GM18861 (cell line): Measurements from ENCODE around the gene TALDO1.

Experiments
- ATAC-seq: cut with Tn5 transposase; IDR thresholded peaks from one replicate; pipeline ENCODE4 v1.9.1; 2021; ENCODE audit not compliant: unreplicated experiment

The TALDO1 gene

DNA sequence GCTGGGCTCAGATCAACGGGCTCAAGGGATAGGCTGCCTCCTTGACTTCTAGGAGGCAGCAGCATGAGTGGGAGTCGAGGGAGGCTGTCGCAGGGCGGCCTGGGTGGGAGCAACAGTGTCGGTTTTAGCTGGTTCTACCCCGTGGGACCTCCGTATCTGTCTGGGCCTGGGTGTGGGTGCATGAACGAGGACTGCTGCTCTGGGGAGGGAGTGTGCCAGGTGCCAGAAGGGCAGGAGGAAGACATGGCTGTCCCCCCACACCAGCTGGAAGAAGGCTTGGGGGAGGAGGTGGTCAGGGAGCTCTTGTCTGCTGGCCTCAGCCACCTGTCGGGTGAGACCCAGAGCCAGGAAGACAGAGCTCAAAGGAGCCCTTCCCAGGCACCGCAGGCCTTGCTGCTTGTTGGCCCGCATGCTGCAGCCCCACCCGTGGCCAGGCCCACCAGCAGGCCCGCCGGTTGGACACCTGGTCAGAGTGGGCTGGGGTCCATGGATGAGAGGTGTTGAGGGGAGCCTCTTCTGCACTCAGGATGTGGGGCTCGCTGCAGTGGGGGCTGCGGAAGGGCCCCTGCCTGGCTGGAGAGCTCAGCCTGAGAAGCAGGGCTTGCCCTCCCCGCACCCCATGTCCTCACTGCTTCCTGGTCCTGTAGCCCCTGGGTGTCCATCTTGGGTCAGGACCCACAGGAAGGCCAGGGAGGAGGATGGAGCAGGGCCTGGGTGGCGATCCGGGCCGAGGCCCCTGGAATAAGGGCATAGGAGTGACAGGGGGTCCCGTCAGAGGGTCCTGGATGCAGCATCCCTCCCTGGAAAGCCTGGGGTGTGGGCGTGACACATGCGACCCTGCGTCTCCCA lies 39.2 kb downstream of the TALDO1 start:
- no peak for ATAC-seq

DNA sequence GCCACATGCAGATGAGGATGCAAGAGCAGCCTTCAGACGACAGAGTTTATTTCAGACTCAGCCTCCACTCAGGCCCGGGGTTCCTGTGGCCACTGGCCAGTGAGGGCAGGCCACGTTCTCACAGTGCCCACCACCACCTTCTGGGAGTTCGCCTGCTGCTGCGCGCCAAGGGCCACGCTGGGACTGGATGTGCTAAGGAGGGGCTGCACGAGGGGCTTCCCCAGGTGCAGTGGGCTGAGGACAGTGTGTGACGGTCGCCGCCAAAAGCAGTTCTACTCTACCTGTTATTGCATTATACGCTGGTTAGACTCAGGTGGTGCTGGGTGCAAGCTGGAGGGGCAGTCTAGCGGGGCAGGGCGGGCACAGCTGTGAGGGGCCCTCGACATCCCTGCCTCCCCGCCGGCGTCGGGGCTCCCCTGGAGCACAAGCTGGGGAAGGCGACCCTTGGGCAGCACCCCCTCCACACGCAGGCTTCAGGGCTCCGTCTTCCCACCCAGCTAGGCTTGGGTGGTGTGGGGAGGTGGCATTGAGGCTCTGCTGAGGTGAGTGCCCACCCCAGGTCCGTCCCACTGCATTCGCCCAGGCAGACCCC lies 39.9 kb downstream of the TALDO1 start:
- ATAC-seq = no peak

DNA sequence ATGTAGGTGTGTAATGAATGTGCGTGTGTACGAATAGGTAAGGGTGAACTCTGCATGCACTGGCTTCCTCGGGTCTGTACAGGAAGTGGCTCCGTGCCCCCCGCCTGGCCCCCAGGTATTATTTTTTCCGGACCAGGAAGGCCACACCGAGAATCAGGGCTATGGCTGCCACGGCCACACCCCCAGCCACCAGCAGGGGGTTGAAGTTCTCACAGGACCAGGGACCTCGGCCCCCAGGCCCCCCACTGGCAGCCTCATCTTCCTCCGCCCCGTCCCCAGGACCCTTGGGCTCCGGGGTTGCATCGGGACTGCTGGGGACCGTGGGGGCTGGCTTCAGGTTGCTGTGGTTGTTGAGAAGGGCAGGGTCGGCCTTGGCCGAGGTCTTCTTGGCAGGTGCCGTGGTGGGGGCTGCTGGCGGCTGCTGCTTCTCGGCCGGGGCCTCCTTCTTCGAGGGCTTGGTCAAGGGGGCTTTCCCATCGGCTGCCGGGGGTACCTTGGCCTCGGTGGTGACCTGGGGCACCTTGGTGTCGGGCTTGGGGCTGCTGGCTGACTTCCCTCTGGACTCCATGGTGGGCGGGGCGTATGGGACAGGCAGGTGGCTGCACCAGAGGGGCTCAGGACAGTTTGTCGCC lies 40.9 kb downstream of the TALDO1 start:
- ATAC-seq = no peak

- ATAC-seq = no peak
Observed at GRCh38 chr11:788953-789940, 42.0 kb downstream of the TALDO1 start.

DNA sequence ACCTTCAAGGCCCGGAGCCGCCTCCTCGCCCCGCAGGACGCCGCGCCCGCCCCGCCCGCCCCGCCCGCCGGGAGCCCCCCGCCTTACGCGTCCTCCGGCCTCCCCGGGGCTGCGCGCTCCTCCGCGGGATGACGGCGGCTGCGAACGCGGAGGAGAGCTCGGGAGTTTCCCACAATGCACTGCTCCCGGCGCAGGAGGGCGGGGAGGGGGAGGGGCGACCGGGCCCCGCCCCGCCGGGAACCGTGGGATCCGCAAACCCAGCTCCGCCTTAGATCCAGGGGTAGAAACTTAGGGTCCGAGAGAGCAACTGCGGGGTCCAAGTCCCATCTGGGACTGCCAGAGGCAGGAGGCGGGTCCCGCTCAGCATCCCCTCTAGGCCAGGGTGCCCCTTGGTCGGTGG lies 42.7 kb downstream of the TALDO1 start, which contains the start of gene CEND1:
Gene CEND1, minus strand, starts transcription at position 148 of the 400 bp plus-strand sequence. CDS start 1,514 bp downstream, outside the sequence.
- ATAC-seq = no peak

DNA sequence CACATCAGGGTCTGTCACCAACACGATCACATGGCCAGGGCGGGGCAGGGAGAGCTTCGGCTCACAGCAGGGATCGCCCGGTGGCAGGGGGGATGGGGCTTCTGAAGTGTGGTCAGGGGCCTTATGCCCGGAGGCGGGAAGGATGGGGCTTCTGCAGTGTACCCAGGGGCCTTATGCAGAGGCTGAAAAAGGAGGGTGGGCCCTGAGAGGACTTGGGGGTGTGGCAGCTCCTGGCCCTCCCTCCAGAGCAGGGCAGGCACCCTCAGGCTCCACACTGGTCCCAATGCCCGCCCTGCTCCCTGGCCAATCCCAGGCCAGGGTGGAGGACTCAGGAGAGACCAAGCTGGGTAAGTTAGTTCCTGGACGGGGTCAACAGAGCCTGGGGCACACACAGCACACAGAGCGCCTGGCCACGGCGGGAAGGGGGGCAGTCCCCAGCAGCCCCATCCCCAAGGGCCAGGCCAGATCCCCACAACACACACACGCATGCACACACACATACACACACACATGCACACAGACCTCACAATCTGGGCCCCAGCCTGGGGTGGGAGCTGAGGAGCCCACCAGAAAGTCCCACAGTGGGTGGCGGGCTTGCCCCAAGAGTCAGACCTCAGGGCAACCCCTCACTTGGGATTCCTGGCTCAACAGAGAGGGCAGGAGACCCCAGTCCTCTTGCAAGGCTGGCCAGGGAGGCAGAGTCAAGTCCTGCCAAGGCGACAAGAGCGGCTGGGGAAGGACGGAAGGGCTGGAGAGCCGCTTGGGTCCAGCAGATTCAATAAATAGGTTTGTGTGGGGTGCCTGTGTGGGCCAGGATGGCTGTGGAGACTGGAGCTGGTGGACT lies 43.7 kb downstream of the TALDO1 start:
- no peak for ATAC-seq

DNA sequence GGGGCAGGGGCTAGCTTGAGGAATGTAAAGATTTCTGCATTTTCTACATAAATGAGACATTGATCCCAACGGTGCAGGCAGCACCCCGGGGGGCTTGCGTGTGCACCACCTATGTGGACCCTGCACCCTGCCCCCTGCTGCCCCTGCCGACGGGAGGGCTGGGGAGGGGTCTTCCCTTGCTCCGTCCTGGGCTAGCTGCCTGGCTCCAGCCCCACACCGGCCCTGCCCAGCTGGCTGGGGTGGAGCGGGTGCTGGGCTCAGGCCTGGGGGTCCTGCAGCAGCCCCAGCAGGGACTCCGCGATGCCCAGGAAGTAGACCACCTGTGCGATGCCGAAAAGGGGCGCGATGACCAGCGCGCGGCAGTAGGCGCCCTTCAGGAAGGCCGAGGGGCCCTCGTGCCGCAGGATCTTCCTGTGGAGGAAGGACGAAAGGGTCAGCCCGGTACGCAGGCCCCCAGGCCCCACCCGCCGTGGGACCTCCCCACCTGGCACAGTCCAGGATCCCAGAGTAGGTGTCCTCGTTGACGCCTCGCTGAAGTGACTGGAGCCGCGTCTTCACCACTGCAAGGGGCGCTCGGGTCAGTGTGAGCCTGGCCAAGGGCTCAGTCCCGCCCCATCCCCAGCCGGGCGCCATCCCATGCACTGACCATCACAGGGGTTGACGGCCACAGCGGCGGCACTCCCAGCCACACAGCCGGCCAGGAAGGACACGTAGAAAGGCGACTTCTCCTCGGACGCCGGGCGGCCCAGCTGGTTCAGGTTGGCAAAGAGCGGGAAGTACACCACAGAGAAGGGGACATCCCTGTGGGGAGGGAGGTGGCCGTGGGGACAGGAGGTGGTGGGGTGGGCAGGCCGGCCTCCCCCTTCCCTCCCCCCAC lies 44.6 kb downstream of the TALDO1 start:
- no peak for ATAC-seq

GRCh38 chr11:792535-792821 lies 45.2 kb downstream of the TALDO1 start:
- no peak for ATAC-seq

DNA sequence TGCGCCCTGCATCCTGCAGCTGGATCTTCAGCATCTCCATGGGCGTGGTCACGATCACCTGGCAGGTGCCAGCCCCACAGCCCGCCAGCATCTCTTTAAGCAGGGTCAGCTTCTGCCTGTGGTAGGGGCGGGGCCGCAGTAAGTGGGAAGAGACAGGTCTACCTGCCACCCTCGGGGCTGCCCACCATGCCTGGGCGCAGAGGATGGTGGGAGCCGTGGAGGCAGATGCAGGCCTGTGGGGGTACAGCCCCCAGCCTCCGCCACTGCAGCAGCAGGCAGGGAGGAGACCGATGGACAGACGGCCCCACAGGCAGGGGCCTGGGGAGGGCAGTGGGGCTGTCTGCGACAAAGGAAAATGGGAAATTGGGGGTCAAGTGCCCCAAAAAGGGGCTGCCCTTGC lies 45.6 kb downstream of the TALDO1 start:
- ATAC-seq = no peak

GRCh38 chr11:793556-793955 lies 46.3 kb downstream of the TALDO1 start:
- no peak for ATAC-seq

DNA sequence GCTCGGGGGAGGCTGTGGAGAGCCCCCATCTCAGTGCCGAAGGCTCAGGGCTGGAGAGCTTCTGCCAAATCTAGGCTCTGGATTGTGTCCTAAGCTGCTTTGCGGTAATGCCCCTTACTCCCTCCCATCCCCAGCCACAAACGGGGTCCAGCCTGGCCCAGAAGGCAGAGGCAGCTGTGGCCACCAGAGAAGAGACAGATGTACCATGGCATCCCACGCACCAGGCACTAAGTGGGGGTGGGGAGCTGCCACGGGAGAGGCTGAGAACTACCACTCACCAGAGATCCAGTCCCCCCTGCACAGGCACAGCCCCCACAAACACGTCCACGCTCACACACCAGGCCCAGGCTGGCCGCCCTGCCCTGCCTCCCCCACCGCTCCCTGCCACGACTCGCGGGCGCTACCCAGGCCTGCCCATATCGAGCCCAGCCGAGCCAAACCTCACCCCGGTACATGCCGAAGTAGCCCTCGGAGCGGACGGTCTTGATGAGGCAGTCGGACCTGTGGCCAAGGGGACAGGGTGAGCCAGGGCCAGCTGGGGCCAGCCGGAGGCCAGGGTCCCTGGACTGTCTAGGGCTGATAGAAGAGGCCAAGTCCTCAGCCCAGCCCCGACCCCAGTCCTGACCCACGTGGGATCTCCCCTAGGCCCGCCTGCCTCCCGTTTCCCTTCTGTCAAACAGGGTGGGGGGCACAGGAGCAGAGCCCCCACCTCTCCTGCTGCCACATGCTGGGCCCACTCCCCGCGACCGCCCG lies 46.9 kb downstream of the TALDO1 start:
- ATAC-seq = no peak

GRCh38 chr11:794766-795633 lies 47.7 kb downstream of the TALDO1 start:
- no peak for ATAC-seq

DNA sequence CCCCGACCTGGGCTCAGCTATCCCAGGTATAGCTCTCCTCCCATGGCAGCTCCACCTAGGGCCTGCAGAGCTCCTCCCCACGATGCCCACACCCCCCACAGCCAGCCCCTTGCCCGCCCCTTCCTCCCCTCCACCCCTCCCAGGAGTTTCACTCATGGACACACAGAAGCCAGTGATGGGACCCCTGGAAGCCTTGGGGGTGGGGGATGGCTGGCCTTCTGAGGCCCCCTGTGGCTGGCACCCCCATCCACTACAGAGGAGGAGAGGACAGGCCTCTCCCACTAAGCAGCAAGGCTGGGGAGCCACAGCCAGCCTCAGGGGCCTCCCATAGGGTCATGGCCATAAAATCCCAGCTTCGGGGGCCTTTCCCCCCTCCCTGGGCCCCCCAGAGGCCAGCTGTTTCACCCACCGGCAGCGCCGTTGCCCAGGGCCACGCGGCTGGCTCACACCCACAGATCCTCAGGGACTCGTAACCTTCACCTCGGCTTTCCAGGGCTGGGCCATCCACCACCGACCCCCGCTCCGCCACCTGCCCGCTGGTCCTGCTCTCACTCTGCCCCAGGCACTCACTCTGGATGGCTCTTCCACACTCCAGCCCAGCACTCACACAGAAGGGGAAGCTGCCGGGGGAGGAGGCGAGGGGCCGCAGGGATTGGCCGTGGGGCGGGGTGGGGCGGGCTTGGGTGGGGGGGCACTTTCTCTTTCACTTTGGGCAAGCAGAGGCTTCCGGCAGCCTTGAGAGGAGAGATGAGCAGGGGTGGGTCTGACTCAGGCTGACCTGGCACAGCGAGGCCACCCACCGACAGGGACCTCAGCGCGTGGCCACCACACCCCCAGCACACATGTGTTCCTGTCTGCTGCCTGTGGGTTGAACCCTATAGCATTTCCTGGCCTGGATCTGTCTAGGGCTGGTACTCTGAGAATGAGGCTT lies 48.6 kb downstream of the TALDO1 start:
- ATAC-seq = no peak

GRCh38 chr11:796565-797295 lies 49.5 kb downstream of the TALDO1 start:
- no peak for ATAC-seq

DNA sequence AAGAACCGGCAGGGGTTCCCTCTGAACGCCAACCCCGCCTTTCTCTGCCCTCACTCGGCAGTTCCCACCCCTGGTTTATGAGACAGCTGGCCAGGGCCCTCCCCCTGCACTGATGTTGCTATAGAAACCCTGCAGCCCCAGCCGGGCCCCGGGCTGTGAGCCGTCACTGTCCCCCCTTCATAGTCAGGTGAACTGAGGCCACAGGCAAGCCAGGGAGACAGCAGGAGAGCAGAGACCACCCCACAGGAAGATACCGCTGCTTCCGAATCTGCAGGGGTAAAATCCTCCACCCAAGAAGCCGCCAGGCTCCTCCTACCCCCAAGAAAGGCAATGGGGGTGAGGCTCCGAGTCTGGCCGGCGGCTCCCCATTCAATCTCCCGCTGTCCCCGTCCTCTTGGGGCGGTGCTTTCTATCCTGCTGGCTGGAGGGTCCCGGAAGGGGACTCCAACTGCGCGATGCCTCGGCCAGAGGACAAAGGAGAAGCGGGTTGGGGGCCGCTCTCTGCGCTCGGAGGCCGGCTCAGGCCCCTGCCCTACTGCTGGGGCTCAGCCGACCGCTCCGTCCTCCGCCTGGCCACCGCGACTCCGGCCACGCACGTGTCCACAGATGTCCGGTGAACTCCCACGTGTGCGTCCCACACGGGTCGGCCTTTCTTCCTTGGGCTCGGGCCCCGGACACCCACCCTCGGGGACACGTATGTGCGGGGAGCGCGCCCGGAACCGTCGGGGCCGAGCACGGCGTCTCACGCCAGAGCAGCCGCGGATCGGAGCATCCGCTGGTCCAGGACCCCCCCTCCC lies 50.2 kb downstream of the TALDO1 start:
- peak; percentile 32 for ATAC-seq
